Smooth muscle cell (in vitro differentiated cells): ENCODE data around the gene TFB2M. TPM values are rescaled to one million over a fixed set of nuclear protein-coding genes. Genes with fewer than 3 reads are reported as not detected.

Experiments
- DNase-seq: peaks from one replicate; lab custom pipeline; 2025; ENCODE audit not compliant: unreplicated experiment; lab: John Stamatoyannopoulos, UW
- H2AFZ ChIP-seq: fragments of 200-600 bp; sonication (generic); 2 replicates; pipeline ENCODE4 v1.6.0; 2016; ENCODE audit warnings: antibody characterized with exemption, low read depth, mild to moderate bottlenecking
- H3F3A ChIP-seq: fragments of 200-600 bp; sonication (generic); 2 replicates; pipeline ENCODE4 v1.6.0; 2017; ENCODE audit warnings: antibody characterized with exemption, low read depth
- H3K27ac ChIP-seq: fragments of 200-600 bp; sonication (generic); 2 replicates; pipeline ENCODE4 v1.5.1; 2016; ENCODE audit warnings: low read depth, mild to moderate bottlenecking
- H3K27me3 ChIP-seq: fragments of 200-600 bp; sonication (generic); 2 replicates; pipeline ENCODE4 v1.6.1; 2016; ENCODE audit warnings: low read depth, mild to moderate bottlenecking
- H3K36me3 ChIP-seq: fragments of 200-600 bp; sonication (generic); 2 replicates; pipeline ENCODE4 v1.5.1; 2016; ENCODE audit warnings: low read depth
- H3K4me1 ChIP-seq: fragments of 200-600 bp; sonication (generic); 2 replicates; pipeline ENCODE4 v1.5.1; 2016; ENCODE audit warnings: low read depth
- H3K4me2 ChIP-seq: fragments of 200-600 bp; sonication (generic); 2 replicates; pipeline ENCODE4 v1.6.0; 2016; ENCODE audit warnings: mild to moderate bottlenecking
- H3K4me3 ChIP-seq: fragments of 200-600 bp; sonication (generic); 2 replicates; pipeline ENCODE4 v1.5.1; 2016; ENCODE audit warnings: mild to moderate bottlenecking
- H3K79me2 ChIP-seq: fragments of 200-600 bp; sonication (generic); 2 replicates; pipeline ENCODE4 v1.6.0; 2016; ENCODE audit warnings: low read depth, mild to moderate bottlenecking
- H3K9ac ChIP-seq: fragments of 200-600 bp; sonication (generic); 2 replicates; pipeline ENCODE4 v1.6.0; 2016; ENCODE audit warnings: low read depth
- H3K9me3 ChIP-seq: fragments of 200-600 bp; sonication (generic); replicated peaks from 2 replicates; pipeline ENCODE4 v1.5.1; 2016; ENCODE audit warnings: low read depth
- H4K20me1 ChIP-seq: fragments of 200-600 bp; sonication (generic); 2 replicates; pipeline ENCODE4 v1.6.0; 2016; ENCODE audit warnings: low read depth
- WGBS: methylation state at CpG from one replicate; pipeline ENCODE4 v1.1.7; 2016; ENCODE audit warnings: low lambda C conversion rate; 5-methylcytosine and 5-hydroxymethylcytosine counted together
- polyA plus RNA-seq: library from polyadenylated mRNA; unstranded; fragments of >200 nt; fragmentation: Nextera tagmentation; extraction: Ambion mirVana; gene quantifications from 2 replicates; pipeline ENCODE4 v1.2.1, GENCODE V29; 2016
- total RNA-seq: library from RNA; depleted of rRNA; stranded (reverse); fragments of >200 nt; gene quantifications from 2 replicates; pipeline ENCODE4 v1.2.3, GENCODE V29; 2014
- TF ChIP-seq, protein P1 (sequence below): fragments of 200-600 bp; sonication (generic); IDR thresholded peaks from 2 replicates; pipeline ENCODE4 v1.5.1; 2017; ENCODE audit warnings: borderline replicate concordance, mild to moderate bottlenecking, antibody characterized with exemption; ENCODE audit not compliant: insufficient read depth, poor library complexity, severe bottlenecking

TFB2M gene
- total and polyA plus RNA-seq, 2 experiments from 2014 or later = 15.0 to 24.0 TPM

DNA sequence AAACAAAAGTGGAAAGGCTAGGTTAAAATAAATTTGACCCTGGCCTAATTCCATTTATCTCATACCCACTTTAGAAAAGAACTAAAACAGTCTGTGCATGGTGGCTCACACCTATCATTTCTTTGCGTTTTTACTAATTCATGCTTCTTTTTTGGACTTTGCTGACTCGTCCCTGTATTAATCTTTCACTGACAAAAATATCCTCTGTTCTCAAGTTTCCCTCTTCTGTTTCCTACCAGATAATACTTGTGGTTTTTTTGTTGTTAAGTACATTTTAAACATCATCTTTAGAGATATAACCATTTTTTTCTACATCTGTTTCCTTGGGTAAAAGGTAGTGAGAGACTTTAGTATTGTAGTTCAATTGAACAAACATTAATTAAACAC is 11.7 kb upstream of the TFB2M start:
- no peak for DNase-seq
- Histone ChIP-seq H3K79me2 (peaks cover 28% of the 10 kb centered on the region), H3K9me3 (no peaks in the 10 kb centered on the region), H3K4me3 (no peak overlapping the region), H3K36me3 (no peaks in the 10 kb centered on the region), H3F3A (no peaks in the 10 kb centered on the region), H3K27ac (peak overlapping the region; percentile 29), H3K9ac (no peak overlapping the region), H3K4me2 (peak overlapping the region; percentile 7), H3K4me1 (peaks cover 6% of the 10 kb centered on the region), H2AFZ (no peak overlapping the region), H4K20me1 (peaks cover 9% of the 10 kb centered on the region), H3K27me3 (no peaks in the 10 kb centered on the region)
- TF ChIP-seq, protein P1, sequence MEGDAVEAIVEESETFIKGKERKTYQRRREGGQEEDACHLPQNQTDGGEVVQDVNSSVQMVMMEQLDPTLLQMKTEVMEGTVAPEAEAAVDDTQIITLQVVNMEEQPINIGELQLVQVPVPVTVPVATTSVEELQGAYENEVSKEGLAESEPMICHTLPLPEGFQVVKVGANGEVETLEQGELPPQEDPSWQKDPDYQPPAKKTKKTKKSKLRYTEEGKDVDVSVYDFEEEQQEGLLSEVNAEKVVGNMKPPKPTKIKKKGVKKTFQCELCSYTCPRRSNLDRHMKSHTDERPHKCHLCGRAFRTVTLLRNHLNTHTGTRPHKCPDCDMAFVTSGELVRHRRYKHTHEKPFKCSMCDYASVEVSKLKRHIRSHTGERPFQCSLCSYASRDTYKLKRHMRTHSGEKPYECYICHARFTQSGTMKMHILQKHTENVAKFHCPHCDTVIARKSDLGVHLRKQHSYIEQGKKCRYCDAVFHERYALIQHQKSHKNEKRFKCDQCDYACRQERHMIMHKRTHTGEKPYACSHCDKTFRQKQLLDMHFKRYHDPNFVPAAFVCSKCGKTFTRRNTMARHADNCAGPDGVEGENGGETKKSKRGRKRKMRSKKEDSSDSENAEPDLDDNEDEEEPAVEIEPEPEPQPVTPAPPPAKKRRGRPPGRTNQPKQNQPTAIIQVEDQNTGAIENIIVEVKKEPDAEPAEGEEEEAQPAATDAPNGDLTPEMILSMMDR = no peak
- 18% methylated on average over 2 of the region's 2 CpGs for WGBS

DNA sequence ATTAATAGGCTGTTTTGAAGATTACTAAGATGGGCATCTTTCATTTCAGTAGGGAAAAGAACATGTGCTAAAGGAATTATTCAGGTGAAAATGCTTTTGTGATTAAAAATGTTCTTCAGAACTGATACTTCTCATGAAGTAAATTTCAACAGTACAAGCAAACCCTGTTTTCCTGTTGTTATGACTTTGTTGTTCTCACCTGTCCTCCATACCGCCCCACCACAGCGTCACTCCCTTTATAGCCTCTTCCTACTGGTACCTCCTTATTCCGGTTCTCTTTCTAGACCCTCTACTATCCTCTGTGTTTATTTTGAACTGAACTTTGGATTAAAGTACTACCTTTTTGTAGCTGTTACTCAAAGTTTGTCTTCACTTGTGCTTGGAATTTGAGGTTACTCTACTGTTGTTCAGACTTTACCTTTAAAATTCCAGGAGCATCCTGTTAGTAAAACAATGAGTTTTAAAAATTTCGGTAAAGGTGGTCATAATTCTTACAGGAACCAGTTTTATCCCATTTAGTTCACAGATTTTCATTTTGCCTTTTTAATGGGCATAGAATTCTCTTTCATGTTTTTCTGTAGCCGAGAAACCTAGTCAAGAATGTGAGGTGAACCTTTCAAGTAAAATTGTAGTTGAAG is 11.1 kb upstream of the TFB2M start:
- Histone ChIP-seq H3F3A (no peaks in the 10 kb centered on the region), H3K4me1 (peaks cover 6% of the 10 kb centered on the region), H3K4me2 (peak overlapping the region; percentile 7), H3K79me2 (peaks cover 28% of the 10 kb centered on the region), H3K27me3 (no peaks in the 10 kb centered on the region), H3K4me3 (no peak overlapping the region), H3K9ac (no peak overlapping the region), H4K20me1 (peaks cover 8% of the 10 kb centered on the region), H2AFZ (no peak overlapping the region), H3K27ac (peak overlapping the region; percentile 29), H3K9me3 (no peaks in the 10 kb centered on the region), H3K36me3 (no peaks in the 10 kb centered on the region)
- TF ChIP-seq, protein P1 = no peak
- 82% methylated on average over 5 of the region's 5 CpGs for WGBS
- no peak for DNase-seq

DNA sequence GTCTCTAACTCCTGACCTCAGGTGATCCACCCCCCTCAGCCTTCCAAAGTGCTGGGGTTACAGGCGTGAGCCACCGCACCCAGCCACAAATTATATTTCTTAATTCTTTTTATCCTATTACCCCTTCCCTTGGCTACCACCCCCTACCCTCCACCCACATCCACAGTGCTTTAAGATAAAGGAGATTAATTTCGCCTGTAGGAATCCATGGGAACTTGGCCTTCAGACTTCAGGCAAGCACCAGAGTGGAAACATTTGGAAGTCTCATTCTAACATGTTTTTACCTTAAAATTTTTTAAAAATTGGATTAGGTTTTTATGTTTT is 10.6 kb upstream of the TFB2M start:
- Histone ChIP-seq H2AFZ (no peak overlapping the region), H3K4me1 (peaks cover 6% of the 10 kb centered on the region), H3K4me3 (no peak overlapping the region), H3K36me3 (no peaks in the 10 kb centered on the region), H3F3A (no peaks in the 10 kb centered on the region), H3K9me3 (no peaks in the 10 kb centered on the region), H3K27me3 (no peaks in the 10 kb centered on the region), H3K27ac (no peak overlapping the region), H4K20me1 (peaks cover 8% of the 10 kb centered on the region), H3K9ac (no peak overlapping the region), H3K79me2 (peaks cover 24% of the 10 kb centered on the region), H3K4me2 (peak overlapping the region; percentile 7)
- no peak for DNase-seq
- WGBS = 55% methylated on average over 3 of the region's 3 CpGs
- TF ChIP-seq, protein P1 = no peak

DNA sequence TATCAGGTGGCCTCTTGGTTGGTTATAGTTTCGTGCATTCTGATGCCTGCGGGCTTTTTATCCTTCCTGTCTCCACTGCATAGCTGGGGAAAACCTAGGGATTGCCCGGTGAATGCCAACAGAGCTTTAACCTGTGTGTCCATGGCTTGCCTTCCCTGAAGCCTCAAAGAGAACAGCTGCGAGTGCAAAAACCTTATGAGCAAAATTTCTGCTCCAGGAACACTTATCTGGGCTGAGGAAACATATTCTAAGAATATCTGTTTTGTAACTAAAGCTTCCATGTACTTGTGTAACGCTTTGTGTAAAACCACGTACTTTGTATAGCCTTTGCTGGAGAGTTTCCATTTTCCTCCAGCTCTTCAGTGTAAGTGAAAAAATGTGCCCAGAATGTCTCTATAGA is 7.4 kb upstream of the TFB2M start:
- Histone ChIP-seq H3K36me3 (no peaks in the 10 kb centered on the region), H3K4me3 (no peak overlapping the region), H3K79me2 (peaks cover 39% of the 10 kb centered on the region), H3K9me3 (no peaks in the 10 kb centered on the region), H3K9ac (no peak overlapping the region), H3K27me3 (no peaks in the 10 kb centered on the region), H3F3A (no peaks in the 10 kb centered on the region), H3K4me1 (no peaks in the 10 kb centered on the region), H2AFZ (no peak overlapping the region), H4K20me1 (peaks cover 6% of the 10 kb centered on the region), H3K4me2 (no peak overlapping the region), H3K27ac (peak overlapping the region; percentile 2)
- no peak for DNase-seq
- WGBS = 72% methylated on average over 6 of the region's 6 CpGs
- TF ChIP-seq, protein P1 = no peak
